HUES6 (cell line): ENCODE data around the gene CBFA2T3.

Experiments
- H3K27ac ChIP-seq: 2 replicates; pipeline ENCODE4 v1.7.0; 2013; ENCODE audit warnings: low read depth, mild to moderate bottlenecking, low read length, inconsistent platforms
- H3K27me3 ChIP-seq: 2 replicates; pipeline ENCODE4 v1.6.1; 2013; ENCODE audit warnings: low read length; ENCODE audit not compliant: control insufficient read depth, insufficient read depth
- H3K36me3 ChIP-seq: 2 replicates; pipeline ENCODE4 v1.6.1; 2013; ENCODE audit warnings: low read length; ENCODE audit not compliant: control insufficient read depth, insufficient read depth
- H3K4me1 ChIP-seq: 2 replicates; pipeline ENCODE4 v1.6.1; 2013; ENCODE audit warnings: low read length; ENCODE audit not compliant: control insufficient read depth, insufficient read depth
- H3K4me3 ChIP-seq: 2 replicates; pipeline ENCODE4 v1.5.1; 2013; ENCODE audit warnings: low read depth, low read length
- H3K9ac ChIP-seq: one replicate; pipeline ENCODE4 v1.6.1; 2013; ENCODE audit warnings: mild to moderate bottlenecking, low read length
- H3K9me3 ChIP-seq: 2 replicates; pipeline ENCODE4 v1.6.1; 2013; ENCODE audit warnings: low read depth, low read length; ENCODE audit not compliant: control insufficient read depth, insufficient read depth

CBFA2T3 gene

DNA sequence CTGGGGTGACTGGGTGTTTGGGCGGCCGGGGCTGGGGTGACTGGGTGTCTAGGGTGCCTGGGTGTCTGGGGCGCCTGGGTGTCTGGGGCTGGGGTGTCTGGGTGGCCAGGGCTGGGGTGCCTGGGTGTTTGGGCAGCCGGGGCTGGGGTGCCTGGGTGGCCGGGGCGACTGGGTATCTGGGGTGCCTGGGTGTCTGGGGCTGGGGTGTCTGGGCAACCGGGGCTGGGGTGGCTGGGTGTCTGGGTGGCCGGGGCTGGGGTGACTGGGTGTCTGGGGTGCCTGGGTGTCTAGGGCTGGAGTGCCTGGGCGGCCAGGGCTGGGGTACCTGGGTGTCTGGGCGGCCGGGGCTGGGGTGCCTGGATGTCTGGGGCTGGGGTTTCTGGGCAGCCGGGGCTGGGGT lies 151.9 kb downstream of the CBFA2T3 start:
- Histone ChIP-seq H3K4me3 (no peak overlapping the region), H3K27me3 (no peaks in the 10 kb centered on the region), H3K4me1 (no peaks in the 10 kb centered on the region), H3K27ac (no peak overlapping the region), H3K36me3 (peaks cover 7% of the 10 kb centered on the region), H3K9me3 (no peaks in the 10 kb centered on the region), H3K9ac (no peak overlapping the region)
